Measurements from ENCODE around the gene SRRM1.

DNA sequence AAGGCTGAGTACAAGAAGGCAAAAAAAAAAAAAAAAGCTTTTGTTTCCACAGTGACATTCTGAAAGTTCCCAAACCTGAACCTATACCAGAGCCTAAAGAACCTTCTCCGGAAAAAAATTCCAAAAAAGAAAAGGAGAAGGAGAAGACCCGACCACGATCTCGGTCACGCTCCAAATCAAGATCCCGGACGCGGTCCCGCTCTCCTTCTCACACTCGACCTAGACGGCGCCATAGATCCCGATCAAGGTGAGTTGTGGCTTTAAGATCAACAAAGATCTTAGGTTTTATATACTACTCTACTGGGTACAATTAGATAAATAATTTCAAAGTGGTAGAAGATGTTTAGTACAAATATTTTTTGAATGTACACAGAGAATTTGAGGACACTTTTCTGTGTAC is 9.3 kb downstream of the SRRM1 start:
- no peak for TF ChIP-seq POLR2A (IDR thresholded peaks at IDR 0.05)
- TF ChIP-seq, protein P1, sequence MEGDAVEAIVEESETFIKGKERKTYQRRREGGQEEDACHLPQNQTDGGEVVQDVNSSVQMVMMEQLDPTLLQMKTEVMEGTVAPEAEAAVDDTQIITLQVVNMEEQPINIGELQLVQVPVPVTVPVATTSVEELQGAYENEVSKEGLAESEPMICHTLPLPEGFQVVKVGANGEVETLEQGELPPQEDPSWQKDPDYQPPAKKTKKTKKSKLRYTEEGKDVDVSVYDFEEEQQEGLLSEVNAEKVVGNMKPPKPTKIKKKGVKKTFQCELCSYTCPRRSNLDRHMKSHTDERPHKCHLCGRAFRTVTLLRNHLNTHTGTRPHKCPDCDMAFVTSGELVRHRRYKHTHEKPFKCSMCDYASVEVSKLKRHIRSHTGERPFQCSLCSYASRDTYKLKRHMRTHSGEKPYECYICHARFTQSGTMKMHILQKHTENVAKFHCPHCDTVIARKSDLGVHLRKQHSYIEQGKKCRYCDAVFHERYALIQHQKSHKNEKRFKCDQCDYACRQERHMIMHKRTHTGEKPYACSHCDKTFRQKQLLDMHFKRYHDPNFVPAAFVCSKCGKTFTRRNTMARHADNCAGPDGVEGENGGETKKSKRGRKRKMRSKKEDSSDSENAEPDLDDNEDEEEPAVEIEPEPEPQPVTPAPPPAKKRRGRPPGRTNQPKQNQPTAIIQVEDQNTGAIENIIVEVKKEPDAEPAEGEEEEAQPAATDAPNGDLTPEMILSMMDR (IDR thresholded peaks at IDR 0.05 in 4 of 5, conservative IDR thresholded peaks at IDR 0.05 in 1 of 5): no peak
